GM12892 (cell line): Measurements from ENCODE around the gene CASKIN1.

ENCODE experiments used
- POLR2A ChIP-seq: IDR thresholded peaks from 2 replicates; pipeline ENCODE4 v1.6.1; 2011; ENCODE audit warnings: low read depth, low read length, control low read depth
- POLR2AphosphoS5 ChIP-seq: IDR thresholded peaks from 2 replicates; pipeline ENCODE4 v1.6.1; 2011; ENCODE audit warnings: low read depth, low read length, control low read depth
- TAF1 ChIP-seq: IDR thresholded peaks from 2 replicates; pipeline ENCODE4 v1.6.1; 2011; ENCODE audit warnings: low read depth, mild to moderate bottlenecking, control low read depth, low read length, borderline replicate concordance

DNA sequence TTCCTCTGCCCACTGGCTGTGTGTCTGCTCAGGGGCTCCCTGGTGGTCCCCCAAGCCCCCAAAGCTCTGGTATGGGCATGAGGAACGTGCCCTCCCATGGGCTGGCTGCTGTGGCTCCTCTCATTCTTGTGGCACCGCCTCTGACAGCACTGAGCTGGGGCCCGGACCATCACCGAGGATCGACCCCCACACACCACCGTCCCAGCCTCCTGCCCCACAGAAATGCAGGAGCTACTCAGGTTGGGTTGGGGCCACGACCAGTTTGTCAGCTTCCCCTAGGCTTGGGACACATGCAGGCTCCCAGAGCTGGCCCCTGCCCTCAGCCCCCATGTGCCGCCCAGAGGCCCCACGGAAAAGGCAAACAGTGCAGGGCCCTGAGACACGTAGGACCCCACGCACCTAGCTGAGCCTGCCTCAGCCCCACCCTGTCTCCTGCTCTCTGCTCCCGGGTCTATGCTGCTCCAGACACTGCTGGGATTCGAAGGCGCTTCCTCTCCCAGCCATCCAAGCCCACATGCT is 3.3 kb upstream of the CASKIN1 start:
- TF ChIP-seq TAF1 (no peak), POLR2A (no peak), POLR2AphosphoS5 (no peak)
